GM21515 (cell line): Measurements from ENCODE around the gene CLIC4.
A peak's percentile ranks its signal among the peaks of the same experiment; 100 is the strongest.
"Not testable (repeated sequence)": the region's sequence is repeated elsewhere in the genome, so short reads cannot be mapped to it uniquely, and the experiment has no call there.

Experiments
- ATAC-seq: cut with Tn5 transposase; IDR thresholded peaks from one replicate; pipeline ENCODE4 v1.9.1; 2021; ENCODE audit not compliant: unreplicated experiment

The CLIC4 gene

GRCh38 chr1:24805534-24806301 is 60.5 kb downstream of the CLIC4 start:
- ATAC-seq = no peak

DNA sequence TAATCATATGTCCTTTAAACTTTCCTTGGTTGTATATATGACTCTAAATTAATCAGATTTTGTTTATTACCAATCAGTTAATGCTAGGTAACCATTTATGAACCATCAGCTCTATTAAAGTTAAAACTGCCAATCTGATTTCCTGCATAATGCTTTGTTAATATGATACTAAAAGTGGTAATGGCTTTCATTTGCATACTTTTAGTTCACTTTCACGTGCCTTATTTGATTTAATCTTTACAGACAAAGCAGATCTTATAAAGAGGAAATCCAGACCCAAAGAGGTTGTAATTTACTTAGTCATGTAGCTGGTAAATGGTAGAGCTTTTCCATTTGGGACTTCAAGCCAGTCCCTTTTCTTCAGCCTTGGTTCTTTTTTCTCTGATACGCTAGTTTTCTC is 61.3 kb downstream of the CLIC4 start:
- no peak for ATAC-seq

GRCh38 chr1:24811494-24811893 is 66.2 kb downstream of the CLIC4 start:
- ATAC-seq = not testable (repeated sequence)

GRCh38 chr1:24820221-24820620 is 75.0 kb downstream of the CLIC4 start:
- not testable (repeated sequence) for ATAC-seq

DNA sequence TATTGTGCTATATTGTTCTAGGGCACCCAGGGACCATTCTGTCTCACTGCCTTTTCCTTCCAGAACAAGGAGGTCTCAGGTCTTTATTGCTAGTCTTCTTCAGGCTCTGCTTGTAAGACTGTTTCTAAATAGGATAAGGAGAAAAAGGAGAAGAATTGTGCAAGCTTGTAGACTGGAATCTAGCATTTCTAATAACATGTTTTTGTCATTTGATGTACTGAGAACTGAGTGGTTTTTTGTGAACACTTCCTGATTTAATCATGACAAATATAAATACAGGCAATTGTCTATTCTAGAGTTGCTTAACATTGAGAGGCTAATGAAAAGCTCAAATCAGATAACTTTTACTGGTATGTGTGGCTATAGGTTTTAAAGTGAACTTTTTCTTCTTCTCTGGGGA is 77.6 kb downstream of the CLIC4 start:
- no peak for ATAC-seq

DNA sequence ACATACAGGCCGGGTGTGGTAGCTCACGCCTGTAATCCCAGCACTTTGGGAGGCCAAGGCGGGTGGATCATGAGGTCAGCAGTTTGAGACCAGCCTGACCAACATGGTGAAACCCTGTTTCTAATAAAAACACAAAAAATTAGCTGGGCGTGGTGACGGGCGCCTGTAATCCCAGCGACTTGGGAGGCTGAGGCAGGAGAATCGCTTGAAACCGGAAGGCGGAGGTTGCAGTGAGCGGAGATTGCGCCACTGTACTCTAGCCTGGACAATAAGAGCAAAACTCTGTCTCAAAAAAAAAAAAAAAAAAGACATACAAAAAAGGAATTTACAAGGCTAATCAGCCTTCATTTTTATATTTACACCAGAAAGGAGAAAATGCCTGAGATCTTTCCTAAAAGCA is 78.2 kb downstream of the CLIC4 start:
- ATAC-seq = not testable (repeated sequence)

- ATAC-seq = no peak
These were observed 79.9 kb downstream of the CLIC4 start for GRCh38 chr1:24825174-24825573.

DNA sequence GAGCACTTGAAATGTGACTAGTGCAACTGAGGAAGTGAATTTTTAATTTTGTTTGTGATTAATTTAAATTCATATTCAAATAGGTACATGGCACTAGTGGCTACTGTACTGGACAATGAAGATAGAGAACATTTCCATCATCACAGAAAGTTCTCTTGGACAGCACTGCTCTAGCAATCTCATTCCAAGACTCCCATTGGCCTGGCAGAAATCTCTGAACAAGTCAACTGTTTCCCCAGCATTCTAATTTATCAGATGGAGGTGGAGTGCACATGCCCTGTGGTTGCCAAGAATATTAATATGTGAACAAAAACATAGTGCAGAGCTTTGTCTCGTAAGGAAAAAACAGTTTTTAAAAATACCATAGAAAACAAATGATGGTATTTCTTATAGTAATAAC is 81.3 kb downstream of the CLIC4 start:
- ATAC-seq = no peak

DNA sequence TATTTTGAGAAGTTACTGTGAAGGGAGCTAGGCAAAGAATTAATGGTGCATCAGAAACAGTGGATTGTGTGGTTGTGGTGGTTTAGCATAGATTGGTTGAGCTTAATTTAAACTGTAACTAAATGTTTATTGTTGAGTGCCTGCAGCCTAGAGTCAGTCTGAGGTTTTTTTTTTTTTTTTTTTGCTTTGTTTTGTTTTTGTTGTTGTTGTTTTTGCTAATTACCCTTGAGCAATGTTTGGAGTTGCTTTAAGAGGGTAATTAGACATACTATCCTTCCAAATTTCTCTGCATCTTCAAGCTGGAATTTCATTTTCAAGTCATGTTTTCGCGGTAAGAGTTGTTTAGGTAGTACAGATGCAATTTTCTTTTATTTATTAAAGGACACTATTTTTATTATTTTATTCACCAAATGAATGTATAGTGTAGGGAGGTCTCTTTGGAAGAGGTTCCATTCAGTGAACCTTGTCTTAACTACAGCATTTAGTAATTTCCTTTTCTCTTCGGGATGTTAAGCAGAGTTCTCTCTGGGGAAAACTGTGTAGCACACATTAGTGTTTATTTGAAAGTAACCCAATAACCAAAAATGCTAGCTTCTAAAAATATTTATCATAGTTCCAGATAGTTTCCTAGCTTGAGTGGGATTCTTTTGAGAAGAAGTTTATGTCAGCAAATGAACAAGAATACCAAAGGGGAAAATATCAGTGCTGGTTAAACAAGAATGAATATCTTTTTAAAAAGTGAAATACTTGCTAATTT is 82.3 kb downstream of the CLIC4 start:
- no peak for ATAC-seq

- no peak for ATAC-seq
These were observed 83.1 kb downstream of the CLIC4 start for GRCh38 chr1:24828183-24828886.

DNA sequence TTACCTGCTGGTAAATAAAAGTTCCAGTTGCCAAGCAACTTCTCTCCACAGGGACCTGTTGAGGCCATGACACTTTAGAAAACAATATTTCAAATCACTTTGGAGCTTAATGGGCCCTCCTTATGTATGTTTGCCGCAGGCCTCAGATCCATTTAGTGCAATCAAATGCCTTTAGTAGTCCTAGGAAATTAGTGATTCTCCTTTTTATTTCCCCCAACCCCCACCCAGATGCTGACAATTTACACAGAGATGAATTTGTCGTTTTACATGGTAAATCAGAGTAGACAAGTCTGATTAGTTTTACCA is 83.6 kb downstream of the CLIC4 start:
- no peak for ATAC-seq

DNA sequence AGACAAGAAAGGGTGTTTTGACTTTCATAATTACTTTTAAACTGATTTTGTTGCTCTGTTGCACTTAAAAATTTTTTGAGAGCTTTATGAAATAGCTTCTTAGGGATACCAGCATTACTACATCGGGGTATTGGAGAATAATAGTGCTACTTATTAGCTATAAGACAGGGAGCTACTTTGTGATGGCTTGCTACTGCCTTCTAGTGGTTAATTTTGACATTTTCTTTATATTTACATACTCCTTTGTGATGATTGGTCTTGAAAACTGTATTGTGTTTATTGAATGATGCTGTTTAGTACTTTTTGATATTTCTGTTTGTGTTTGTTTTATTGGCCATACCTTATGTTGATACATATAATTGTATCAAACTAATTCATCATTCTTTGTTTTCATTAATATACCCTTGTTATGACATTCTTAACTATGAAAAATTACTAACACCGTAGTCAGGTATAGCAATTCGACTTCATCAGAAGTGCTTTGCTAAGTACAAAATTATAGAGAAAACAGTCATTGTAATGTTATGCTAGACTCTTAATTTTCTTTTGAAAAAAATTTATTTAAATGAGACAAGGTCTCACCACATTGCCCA is 85.5 kb downstream of the CLIC4 start:
- no peak for ATAC-seq

GRCh38 chr1:24841593-24841992 is 96.3 kb downstream of the CLIC4 start:
- ATAC-seq = no peak

DNA sequence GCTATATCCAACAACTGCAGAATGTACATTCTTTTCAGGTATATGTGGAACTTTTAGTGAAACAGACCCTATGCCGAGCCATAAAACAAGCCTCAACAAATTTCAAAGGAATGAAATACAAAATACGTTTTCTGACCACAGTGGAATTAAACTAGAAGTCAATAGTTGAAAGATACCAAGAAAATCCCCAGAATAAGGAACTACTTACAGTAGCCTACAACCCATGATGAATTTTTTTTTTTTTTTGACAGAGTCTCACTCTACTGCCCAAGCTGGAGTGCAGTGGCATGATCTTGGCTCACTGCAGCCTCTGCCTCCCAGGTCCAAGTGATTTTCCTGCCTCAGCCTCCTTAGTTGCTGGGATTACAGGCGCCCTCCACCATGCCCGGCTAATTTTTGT is 101.4 kb downstream of the CLIC4 start:
- no peak for ATAC-seq

DNA sequence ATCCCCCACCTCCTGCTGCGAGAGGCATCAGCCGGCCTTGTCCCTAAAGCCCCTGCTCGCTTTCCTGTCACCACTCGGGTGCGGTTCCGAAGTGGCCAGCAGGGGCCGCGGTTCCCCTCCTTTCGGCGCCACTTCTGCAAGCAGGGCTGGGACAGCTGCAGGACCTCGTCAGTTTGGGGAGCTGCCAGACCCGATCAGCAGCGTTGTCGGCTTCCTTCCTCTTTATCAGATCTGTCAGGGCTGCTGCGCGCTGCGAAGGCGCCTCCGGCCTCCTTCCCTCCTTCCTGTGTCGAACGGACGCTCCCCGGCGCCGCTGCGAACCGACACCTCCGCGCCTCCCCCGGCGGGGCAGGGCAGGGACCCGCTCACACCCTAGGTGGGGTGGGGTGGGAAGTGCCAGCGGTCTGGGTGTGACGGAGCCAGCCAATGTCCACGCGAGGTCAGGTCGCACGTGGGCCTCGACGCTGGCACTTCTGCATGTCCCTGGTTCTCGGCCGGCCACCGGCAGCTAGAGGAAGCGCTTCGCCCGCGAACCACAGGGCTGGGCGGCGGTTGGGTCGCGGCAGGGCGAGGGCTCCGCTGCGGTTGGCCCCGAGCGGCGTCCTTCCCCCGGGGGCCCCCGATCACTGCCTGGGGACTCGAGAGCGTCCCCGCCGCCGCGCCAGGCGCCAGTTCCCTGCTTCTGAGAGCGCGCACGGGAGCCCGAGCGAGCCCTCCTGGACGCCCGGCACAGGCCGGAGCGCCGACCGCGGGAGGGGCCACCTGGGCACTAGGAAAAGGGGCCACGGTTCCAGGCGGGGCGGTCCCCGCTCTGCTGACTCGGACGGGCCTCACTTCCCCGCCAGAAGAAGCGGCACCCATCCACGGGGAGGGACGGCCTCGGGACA is 103.0 kb downstream of the CLIC4 start:
- ATAC-seq = peak; percentile 87

- ATAC-seq = no peak
These were observed 104.5 kb downstream of the CLIC4 start for GRCh38 chr1:24849672-24850295.

DNA sequence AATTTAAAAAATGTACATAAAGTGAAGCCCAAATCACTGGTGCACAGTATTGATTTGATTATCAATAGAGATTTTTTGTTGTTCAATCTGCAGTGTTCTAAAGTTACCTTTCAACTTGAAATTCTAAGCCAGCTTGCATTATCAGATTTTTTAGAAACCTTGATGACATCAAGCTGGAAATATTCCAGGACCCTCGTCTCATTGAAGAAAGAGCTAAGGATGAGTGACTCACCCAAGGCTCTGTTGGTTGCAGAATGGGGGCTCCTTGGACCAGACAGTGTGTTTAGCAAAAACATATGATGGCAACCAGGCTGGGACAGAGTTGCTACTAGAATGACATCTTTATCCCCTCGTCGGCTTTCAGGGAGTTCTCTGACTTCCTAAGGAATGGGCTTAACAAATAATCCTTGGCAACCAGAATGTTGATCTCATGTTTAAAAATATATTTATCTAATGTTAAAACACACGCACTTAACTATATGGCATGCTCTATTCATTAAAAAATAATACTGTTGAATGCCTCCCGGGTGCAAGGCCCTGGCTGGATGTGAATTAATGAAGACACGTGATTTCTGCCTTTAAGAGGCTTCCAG is 105.2 kb downstream of the CLIC4 start:
- no peak for ATAC-seq

DNA sequence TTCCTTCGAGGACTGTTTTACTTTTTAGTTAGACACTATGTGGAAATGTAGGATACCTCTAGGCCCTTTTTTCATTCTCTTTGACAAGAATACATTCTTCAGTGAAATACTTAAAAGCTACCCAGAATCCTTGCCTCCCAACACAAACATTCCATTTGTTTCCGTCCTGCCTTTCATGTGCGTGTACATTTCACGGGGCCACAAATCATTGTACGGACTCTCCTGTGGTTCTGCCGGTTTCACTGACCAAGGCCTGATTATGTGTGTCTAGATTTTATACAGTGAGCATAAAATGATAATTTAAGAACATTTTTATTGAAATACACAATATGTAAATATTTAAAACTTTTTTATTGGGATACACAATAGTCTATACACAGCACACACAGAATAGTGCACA is 108.4 kb downstream of the CLIC4 start:
- ATAC-seq = no peak

GRCh38 chr1:24855474-24855873 is 110.2 kb downstream of the CLIC4 start:
- ATAC-seq = no peak
